ENCODE results near the gene TAX1BP1. TPM values are rescaled to one million over a fixed set of nuclear protein-coding genes. Genes with fewer than 3 reads are reported as not detected.
A peak's percentile ranks its signal among the peaks of the same experiment; 100 is the strongest.

Gene TAX1BP1
- total RNA-seq, 1 experiment from 2014 or later: 58.3 TPM

- H3K27ac Mint-ChIP-seq: 0 out of 7 replicates have a peak overlapping the region, but pooled peaks of 1 of the 3 experiments have one; percentile 24
- DNase-seq: no peak
Observed at GRCh38 chr7:27866828-27867672, 127.1 kb downstream of the TAX1BP1 start.

More at GRCh38 chr7:27866828-27867672, 127.1 kb downstream of the TAX1BP1 start:
- H2BK120ac ChIP-seq (ENCODE audit: low read depth, low read length, poor library complexity, severe bottlenecking): no peak overlapping the region
- Mint-ChIP-seq H3K36me3 (ENCODE audit: insufficient read depth in 1 of 3, low read depth in 3 of 3) (no peaks in the 10 kb centered on the region; a peak in 1 of 7 replicates), H3K4me1 (peaks cover 28 to 29% of the 10 kb centered on the region in 2 experiments), H3K27me3 (ENCODE audit: low read depth) (no peaks in the 10 kb centered on the region), H3K9me3 (no peaks in the 10 kb centered on the region), H3K4me3 (no peak overlapping the region)
- no peak overlapping the region for H3K27ac ChIP-seq (ENCODE audit: insufficient read length, low read depth, low read length)
- H3K4me1 ChIP-seq (ENCODE audit: insufficient read depth, low read length): 0 out of 2 replicates have a peak, but pooled peaks cover 4% of the 10 kb centered on the region
- H3T11ph ChIP-seq (ENCODE audit: low read length): no peak overlapping the region
- no peak overlapping the region for H2AFZ ChIP-seq (ENCODE audit: low read length)
- no peak overlapping the region for H4K8ac ChIP-seq (replicated peaks; ENCODE audit: insufficient read length, low read depth, low read length)
- no peaks in the 10 kb centered on the region for H3K27me3 ChIP-seq (ENCODE audit: insufficient read depth, low read length)
- no peaks in the 10 kb centered on the region for H3K79me2 ChIP-seq (ENCODE audit: insufficient read depth, low read length)
- H3K9me3 ChIP-seq (ENCODE audit: control insufficient read depth, low read depth, low read length): no peaks in the 10 kb centered on the region
- H3K4ac ChIP-seq (ENCODE audit: low read depth, low read length): no peak overlapping the region
- TF ChIP-seq, protein P1, sequence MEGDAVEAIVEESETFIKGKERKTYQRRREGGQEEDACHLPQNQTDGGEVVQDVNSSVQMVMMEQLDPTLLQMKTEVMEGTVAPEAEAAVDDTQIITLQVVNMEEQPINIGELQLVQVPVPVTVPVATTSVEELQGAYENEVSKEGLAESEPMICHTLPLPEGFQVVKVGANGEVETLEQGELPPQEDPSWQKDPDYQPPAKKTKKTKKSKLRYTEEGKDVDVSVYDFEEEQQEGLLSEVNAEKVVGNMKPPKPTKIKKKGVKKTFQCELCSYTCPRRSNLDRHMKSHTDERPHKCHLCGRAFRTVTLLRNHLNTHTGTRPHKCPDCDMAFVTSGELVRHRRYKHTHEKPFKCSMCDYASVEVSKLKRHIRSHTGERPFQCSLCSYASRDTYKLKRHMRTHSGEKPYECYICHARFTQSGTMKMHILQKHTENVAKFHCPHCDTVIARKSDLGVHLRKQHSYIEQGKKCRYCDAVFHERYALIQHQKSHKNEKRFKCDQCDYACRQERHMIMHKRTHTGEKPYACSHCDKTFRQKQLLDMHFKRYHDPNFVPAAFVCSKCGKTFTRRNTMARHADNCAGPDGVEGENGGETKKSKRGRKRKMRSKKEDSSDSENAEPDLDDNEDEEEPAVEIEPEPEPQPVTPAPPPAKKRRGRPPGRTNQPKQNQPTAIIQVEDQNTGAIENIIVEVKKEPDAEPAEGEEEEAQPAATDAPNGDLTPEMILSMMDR (conservative IDR thresholded peaks at IDR 0.05): no peak
- no peak overlapping the region for H3K18ac ChIP-seq (ENCODE audit: insufficient read length, low read depth, low read length)
- H3K9ac ChIP-seq (ENCODE audit: extremely low read depth, insufficient read length, low read length): no peak overlapping the region
- H4K20me1 ChIP-seq (ENCODE audit: control insufficient read depth, insufficient read depth, insufficient read length): no peaks in the 10 kb centered on the region
- no peak overlapping the region for H3K4me2 ChIP-seq (ENCODE audit: insufficient read depth, insufficient read length, low read length)
- H4K91ac ChIP-seq (ENCODE audit: insufficient read length, low read depth, low read length): no peak overlapping the region
- H3K79me1 ChIP-seq (ENCODE audit: insufficient read depth, low read depth, low read length, poor library complexity, severe bottlenecking): no peaks in the 10 kb centered on the region
- no peak overlapping the region for H3K23ac ChIP-seq (ENCODE audit: insufficient read length, low read depth, low read length)
- H2BK20ac ChIP-seq (ENCODE audit: low read depth, low read length, poor library complexity, severe bottlenecking): no peak overlapping the region
- no peak overlapping the region for H2AK5ac ChIP-seq (ENCODE audit: insufficient read length, low read length)
- H3K23me2 ChIP-seq (ENCODE audit: insufficient read length, low read depth, low read length, poor library complexity, severe bottlenecking): no peaks in the 10 kb centered on the region
- no peak overlapping the region for H3K14ac ChIP-seq (ENCODE audit: insufficient read depth, low read length)
- no peak overlapping the region for H3K56ac ChIP-seq (ENCODE audit: insufficient read length, low read depth, low read length)
- H2BK12ac ChIP-seq (ENCODE audit: insufficient read length, low read depth, low read length): no peak overlapping the region
- WGBS (ENCODE audit: extremely low coverage, insufficient read length, low lambda C conversion rate): no CpG with 5 or more reads among the region's 17 CpGs
- H2BK15ac ChIP-seq (ENCODE audit: low read depth, low read length): no peak overlapping the region
- H2BK5ac ChIP-seq (ENCODE audit: insufficient read length, low read length): no peak overlapping the region
- H4K5ac ChIP-seq (ENCODE audit: insufficient read length, low read depth, low read length): no peak overlapping the region

Measured in H9 (cell line).